ENCODE measurements around the gene P2RX4. TPM values are rescaled to one million over a fixed set of nuclear protein-coding genes. Genes with fewer than 3 reads are reported as not detected.

The P2RX4 gene
- total and polyA plus RNA-seq, 2 of the 4 experiments (the other 2 are of a cell fraction): 9.5 to 12.6 TPM

GRCh38 chr12:121167951-121168350 lies 42.0 kb upstream of the P2RX4 start:
- Histone ChIP-seq H2BK120ac (ENCODE audit: low read depth, low read length) (no peak overlapping the region), H4K20me1 (ENCODE audit: insufficient read depth, low read length) (no peaks in the 10 kb centered on the region), H3K79me1 (ENCODE audit: low read depth in 1 of 2, low read length in 2 of 2) (no peaks in the 10 kb centered on the region), H2BK20ac (ENCODE audit: low read depth, low read length) (no peak overlapping the region), H3K4ac (ENCODE audit: low read depth, low read length) (no peak overlapping the region), H3K4me3 (ENCODE audit: insufficient read depth, low read depth, low read length) (no peak overlapping the region), H3K18ac (ENCODE audit: low read depth, low read length) (no peak overlapping the region), H2AK9ac (replicated peaks; ENCODE audit: low read depth, low read length, poor library complexity) (no peak overlapping the region), H4K5ac (ENCODE audit: low read depth, low read length) (no peak overlapping the region), H3K23ac (ENCODE audit: low read depth, low read length) (no peak overlapping the region), H3K9ac (ENCODE audit: low read depth, low read length) (no peak overlapping the region), H3K56ac (ENCODE audit: extremely low read depth, insufficient read depth, low read length) (no peak overlapping the region), H2AFZ (replicated peaks; ENCODE audit: low read length, poor library complexity) (no peak overlapping the region), H3K27ac (ENCODE audit: insufficient read depth, low read length) (no peak overlapping the region), H3K9me3 (ENCODE audit: control insufficient read depth, insufficient read depth, low read length) (no peaks in the 10 kb centered on the region), H3K4me1 (ENCODE audit: control insufficient read depth, insufficient read depth, low read length) (no peaks in the 10 kb centered on the region), H4K91ac (ENCODE audit: insufficient read depth, low read depth, low read length) (no peak overlapping the region), H3K27me3 (ENCODE audit: control insufficient read depth, insufficient read depth, low read length) (peaks cover 6% of the 10 kb centered on the region; the same call in 1 of the 2 replicates), H3K4me2 (ENCODE audit: low read depth, low read length) (no peak overlapping the region), H2AK5ac (ENCODE audit: low read depth, low read length) (no peak overlapping the region), H3K36me3 (ENCODE audit: control insufficient read depth, insufficient read depth, low read length) (no peaks in the 10 kb centered on the region), H2BK5ac (ENCODE audit: low read depth, low read length, poor library complexity, severe bottlenecking) (no peak overlapping the region), H2BK15ac (ENCODE audit: low read depth, low read length) (no peak overlapping the region), H3K14ac (replicated peaks; ENCODE audit: low read depth, low read length) (no peak overlapping the region), H4K8ac (ENCODE audit: low read depth in 2 of 2, low read length in 2 of 2) (no peak overlapping the region), H3K9me1 (ENCODE audit: insufficient read depth, low read length) (no peaks in the 10 kb centered on the region; the same call in 1 of the 2 replicates)
- intact Hi-C loops (cut with micrococcal nuclease) (no loop called here), in situ Hi-C loops (cut with MboI; ENCODE audit: low sequenced_read_pairs) (no loop called here), dilution Hi-C loops (cut with HindIII; ENCODE audit: low sequenced_read_pairs, unreplicated experiment) (no loop called here)
- no CpG with 5 or more reads among the region's 3 CpGs for WGBS, 2 experiments (ENCODE audit: extremely low coverage in 2 of 2, insufficient read length in 1 of 2)
- DNase-seq (no peak), ATAC-seq (ENCODE audit: low read depth) (no peak)
- TF ChIP-seq FOS (IDR thresholded peaks at IDR 0.05; ENCODE audit: low read depth, low read length) (no peak), RFX5 (IDR thresholded peaks at IDR 0.05; ENCODE audit: low read depth, low read length) (no peak), POLR2A (IDR thresholded peaks at IDR 0.05; ENCODE audit: low read depth, low read length) (no peak), ELK1 (IDR thresholded peaks at IDR 0.05; ENCODE audit: borderline replicate concordance, low read depth, low read length) (no peak), MAZ (IDR thresholded peaks at IDR 0.05; ENCODE audit: borderline replicate concordance, low read depth, low read length) (no peak), NFE2L2 (IDR thresholded peaks at IDR 0.05; ENCODE audit: low read depth, low read length) (no peak), SMC3 (IDR thresholded peaks at IDR 0.05; ENCODE audit: low read depth, low read length) (no peak), RCOR1 (IDR thresholded peaks at IDR 0.05; ENCODE audit: insufficient replicate concordance, low read length) (no peak), RAD21 (IDR thresholded peaks at IDR 0.05; ENCODE audit: low read length) (no peak), CEBPB (IDR thresholded peaks at IDR 0.05; ENCODE audit: low read depth, low read length) (no peak), MXI1 (IDR thresholded peaks at IDR 0.05; ENCODE audit: borderline replicate concordance, low read depth, low read length) (no peak), CTCF (conservative IDR thresholded peaks at IDR 0.05; ENCODE audit: low read depth, low read length) (no peak), USF2 (IDR thresholded peaks at IDR 0.05; ENCODE audit: low read depth, low read length) (no peak), CHD1 (IDR thresholded peaks at IDR 0.05; ENCODE audit: low read depth, low read length) (no peak), MAFK (IDR thresholded peaks at IDR 0.05; ENCODE audit: low read depth, low read length) (no peak), BHLHE40 (IDR thresholded peaks at IDR 0.05; ENCODE audit: low read depth, low read length) (no peak)
- BruUV-seq (replicated peaks): no TSS peak
- CTCF ChIA-PET: no interaction called here
- POLR2A ChIA-PET (ENCODE audit: unreplicated experiment): no interaction called here
